GM19468 (cell line): ENCODE results near the gene LMO1.

ENCODE experiments used
- ATAC-seq: cut with Tn5 transposase; IDR thresholded peaks from one replicate; pipeline ENCODE4 v1.9.1; 2021; ENCODE audit warnings: mild to moderate bottlenecking, moderate library complexity, moderate number of reproducible peaks; ENCODE audit not compliant: unreplicated experiment; ENCODE audit errors: extremely low read depth

LMO1 gene

DNA sequence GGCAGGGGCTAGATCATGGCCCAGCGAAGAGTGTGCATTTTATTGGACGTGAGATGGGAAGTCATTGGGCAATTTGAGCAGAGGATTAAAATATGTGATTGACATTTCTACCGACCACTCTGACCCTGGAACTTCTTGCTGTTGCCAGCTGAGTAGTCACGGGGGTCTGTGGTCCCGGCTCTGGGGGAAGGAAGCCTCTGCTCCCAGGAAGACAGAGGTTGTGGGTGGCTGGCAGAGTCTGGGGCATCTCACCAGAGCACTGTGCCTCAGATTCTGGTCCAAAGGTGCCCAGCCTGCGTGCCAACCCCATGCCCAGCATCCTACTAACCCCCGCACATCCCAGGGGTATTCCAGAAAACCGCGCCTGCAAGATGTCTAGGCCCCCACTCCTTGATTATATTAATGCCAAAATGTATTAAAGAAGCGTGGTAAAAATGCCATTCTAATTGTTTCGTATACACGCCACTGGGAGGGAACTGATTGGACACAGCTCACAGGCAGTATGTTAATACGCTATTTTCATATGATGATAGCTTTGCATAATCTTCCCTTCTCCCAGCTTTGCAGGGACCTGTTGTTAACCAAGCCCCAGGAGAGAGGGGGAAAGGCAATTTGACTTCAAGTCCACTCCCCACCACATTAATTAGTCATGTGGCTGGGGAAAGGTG lies 25.3 kb upstream of the LMO1 start:
- no peak for ATAC-seq

DNA sequence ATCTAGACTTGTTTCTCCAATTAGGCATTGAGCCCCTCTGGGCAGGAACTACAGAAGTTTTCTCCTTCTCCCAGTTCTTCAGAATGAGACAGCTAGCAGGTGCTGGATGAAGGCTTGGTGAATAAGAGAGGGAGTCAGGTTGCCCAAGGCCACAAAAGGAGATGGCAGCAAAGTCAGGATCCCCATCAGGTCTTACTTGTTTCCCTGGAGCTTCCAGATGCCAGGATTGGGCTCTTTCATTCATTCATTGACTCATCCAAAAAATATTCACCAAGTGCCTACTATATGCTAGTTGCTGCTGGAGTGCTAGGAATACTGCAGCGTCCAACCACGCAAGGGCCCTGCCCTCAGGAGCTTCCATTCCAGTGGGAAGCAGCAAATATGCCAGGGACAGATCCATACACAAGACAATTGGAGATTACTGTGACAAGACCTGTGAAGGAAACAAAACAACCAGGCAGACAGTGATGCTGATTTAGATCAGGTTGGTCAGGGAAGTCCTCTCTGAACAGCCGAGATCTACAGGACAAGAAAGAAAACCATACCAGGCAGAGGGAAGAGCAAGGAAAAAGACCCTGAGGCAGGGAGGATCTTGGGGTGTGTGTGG lies 24.6 kb upstream of the LMO1 start:
- ATAC-seq: no peak

DNA sequence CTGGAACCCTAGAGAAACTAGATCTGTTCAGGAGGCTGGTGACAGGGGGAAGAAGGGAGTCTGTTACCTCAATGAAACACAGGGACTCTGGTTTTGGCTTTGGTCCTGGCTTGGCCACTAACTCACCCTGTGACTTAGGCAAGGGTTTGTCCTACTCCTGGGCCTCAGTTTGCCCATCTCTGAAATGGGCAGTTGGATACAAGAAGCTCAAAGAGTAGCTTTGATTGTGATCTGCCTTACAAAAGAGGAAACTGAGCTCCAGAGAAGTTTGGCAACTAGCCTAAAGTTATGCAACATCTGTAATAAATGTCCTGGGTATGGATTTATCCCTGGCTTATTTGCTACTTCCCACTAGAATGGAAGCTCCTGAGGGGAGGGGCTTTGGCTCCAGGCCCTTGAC lies 24.0 kb upstream of the LMO1 start:
- no peak for ATAC-seq

DNA sequence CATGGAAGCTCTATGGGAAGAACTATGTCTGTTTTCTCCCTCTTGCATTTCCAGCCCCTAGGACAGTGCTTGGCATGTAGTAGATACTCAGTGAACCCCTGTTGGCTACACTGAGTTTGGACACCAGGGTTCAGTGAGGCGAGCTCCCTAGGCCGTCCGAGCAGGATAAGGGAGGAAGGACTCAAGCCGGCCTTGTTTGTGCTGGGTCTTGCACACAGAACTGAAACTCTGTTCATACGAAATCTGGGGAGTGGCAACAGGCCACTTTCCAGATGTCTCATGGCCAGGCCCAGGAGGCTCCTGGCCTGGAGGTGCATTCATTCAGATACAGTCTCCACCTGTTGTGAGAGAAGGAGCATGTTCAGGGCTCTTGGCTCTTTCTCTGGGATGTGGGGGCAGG lies 23.6 kb upstream of the LMO1 start:
- ATAC-seq: no peak

DNA sequence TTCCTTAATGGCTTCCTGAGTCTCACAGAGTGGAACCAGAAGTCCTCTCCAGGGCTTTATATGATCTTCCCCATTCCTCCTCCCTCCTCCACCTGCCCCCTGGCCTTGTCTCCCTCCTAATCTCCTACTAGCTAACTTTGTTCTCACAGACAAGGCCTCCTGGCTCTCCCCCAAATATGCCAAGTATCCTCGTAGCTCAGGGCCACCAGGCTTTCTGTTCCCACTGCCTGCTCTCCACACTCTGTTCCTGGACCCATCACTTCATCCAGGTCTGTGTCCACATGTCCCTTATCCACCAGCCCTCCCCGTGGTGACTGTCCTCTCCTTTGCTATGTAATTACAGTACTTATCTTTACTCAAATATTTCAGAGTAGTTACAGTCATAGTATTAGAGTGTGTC lies 23.2 kb upstream of the LMO1 start:
- no peak for ATAC-seq

DNA sequence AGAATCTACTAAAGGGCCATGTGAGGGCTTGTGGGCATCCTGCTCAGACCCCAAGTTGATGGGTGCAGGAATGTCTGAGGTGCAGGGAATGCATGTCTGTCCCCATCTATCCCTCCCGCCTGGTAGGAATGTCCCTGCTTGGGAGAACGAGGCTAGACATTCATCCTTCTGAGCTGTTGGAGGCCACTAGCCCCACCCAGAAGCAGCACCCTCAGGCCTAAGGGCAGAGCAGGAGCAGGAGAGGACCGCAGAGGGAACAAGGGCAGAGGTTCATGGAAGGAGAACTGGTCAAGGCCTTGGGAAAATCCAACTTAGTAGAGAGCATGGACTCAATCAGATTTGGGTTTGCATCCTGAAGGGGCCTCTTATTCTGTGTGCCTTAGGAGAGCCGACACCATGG lies 22.1 kb upstream of the LMO1 start:
- ATAC-seq: no peak

DNA sequence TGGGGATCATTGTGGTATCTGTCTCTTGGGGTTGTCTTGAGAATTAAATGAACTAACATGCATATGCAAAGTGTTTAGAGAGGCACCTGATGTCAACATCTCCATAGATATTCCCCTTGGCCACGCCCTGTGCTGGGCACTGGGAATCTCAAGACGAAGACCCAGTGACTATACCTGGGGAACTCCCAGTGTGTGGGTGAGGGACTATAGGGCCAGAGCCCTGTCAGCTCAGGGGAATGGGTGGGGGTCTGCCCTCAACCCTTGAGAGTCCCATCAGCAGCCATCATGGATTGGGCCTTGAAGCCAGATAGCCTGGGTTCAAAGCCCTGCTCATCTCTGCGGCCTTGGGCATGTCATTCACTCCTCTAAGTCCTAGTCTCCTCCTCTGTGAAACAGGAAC lies 21.6 kb upstream of the LMO1 start:
- ATAC-seq: no peak

DNA sequence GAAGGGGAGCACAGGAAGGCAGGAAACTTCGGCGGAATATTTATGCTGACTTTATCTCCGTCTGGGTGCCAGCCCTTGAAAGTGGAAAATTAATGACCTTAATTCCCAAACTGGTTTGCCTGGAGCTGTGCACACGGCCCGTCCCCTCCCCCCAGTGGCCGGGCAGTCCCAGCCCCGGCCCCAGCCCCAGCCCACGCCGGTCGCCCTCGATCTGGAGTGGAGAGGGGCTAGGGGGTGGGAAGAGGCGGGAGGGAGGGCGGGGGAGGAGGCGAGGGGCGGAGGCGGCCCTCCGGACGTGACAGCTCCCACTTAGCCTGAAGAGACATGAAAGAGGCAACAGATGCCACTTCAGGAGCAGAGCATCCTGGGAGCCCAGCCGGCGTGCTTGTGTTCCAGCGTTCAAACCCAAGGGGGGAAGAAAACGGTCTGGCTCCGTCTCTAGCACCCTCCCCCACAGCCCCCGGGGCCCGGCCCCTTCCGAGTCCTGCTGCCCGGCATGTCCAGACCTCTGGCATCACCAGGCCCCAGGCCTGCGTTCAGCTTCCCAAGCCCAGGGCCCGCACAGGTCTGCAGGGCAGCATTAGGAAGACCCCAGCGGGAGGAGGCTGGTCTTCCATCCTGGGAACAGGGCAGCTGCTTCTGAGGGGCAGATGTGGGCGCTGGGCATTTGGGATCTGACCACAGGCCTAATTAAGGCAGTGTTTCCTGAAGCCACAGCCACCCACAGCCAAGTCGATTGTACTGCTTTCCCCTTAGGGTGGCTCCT lies 20.0 kb upstream of the LMO1 start:
- no peak for ATAC-seq

DNA sequence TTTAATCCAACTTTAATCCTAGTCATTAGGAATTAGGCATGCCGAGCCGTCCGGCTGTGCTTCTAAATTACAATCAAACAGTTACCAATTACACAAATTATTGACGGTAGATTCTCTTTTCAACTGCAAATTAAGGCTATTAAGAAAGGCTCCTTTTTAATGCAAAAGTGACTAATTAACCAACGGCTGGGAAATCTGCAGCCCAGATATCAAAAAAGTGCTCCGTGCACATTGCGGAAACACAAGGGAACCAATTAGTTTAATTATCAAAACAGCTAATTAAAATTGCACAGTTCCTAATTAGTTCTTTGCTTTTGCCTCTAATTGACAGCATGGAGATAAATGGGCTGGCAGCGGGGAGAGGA lies 19.4 kb upstream of the LMO1 start:
- no peak for ATAC-seq

DNA sequence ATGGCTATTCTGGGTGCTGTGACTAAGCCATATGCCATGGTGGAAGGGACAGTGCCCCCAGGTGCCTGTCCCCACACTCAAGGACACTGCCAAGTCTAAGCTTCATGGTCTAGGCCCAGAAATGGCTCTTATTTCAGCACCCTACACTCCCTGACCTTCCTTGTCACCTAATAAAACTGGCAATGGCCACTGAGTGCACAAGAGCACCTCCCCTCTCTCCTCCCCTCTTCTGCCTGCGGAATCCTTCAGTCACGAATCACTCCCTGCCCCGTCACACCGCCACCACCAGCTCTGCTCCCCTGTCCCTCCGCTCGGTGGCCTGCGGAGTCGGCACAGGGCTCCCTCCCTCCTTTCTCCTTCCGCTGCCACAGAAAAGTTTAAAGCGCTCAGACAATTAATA lies 19.0 kb upstream of the LMO1 start:
- no peak for ATAC-seq

DNA sequence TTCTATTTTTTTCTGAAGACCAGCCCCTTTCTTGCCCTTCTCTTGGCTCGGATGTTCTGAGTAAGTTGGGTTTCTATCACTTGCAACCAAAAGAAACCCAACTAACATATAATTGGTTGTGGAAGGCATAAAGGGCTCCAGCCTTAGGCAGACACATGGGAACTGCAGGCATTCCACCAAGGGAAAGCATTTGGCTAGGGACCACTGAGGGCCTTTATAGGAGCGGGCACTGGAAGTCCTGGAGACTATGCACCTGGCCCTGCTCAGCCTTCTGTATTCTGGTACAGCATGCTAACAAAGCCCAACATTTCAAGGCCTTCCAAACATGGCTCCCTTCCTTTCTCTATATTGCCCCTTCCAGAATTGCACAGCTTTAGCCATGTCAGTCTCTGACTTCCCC lies 17.6 kb upstream of the LMO1 start:
- no peak for ATAC-seq

DNA sequence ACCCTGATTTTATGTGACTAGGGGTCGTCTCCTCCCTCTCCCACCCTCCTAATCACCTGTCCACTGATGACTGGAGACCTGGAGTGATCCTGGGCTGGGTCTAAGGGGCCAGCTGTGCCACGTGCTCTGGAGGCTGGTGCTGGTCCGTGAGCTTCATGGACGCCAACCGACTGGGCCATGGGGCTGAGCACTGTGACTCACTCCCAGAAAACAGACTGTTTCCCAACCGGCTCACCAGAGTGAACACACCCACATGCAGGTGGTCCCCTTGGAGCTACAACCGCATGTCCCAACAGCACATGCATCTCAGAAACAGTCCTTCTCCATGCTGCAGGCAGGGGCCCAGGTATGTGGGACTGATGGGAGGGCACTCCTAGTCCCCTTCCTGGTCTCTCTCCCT lies 14.0 kb upstream of the LMO1 start:
- no peak for ATAC-seq

DNA sequence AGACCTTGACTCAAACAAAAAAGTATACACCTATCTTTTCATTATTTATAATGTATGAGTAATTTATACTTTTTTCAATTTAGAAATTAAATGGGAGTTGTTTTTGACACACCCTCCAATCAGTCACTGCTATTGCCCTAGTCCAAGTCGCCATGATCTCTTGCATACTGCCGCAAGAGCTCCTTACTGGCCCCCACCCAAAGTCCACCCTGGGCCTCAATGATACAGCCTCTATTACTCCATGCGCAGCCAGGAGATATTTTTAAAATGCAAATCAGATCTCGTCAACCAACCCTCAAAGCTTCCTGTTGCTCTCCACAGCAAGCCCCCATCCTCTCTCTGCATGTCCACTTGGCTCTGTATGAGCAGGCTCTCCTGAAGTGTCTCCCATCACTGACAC lies 12.8 kb upstream of the LMO1 start:
- ATAC-seq: no peak

DNA sequence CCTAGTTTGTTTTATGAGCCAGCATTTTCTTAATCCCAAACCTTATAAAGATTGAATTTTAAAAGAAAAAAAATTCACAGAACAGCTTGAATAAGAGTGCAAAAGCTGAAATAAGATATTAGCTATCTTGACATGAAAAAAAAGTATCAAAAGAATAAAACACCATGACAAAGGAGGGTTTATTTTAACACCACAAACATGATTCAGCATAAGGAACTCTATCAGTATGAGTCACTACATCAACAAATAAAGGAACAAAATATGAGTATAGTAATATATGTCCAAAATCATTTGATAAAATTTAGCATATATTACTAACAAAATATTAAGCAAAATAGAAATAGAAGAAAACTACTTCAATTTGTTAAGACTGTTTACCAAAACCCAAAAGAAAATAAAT lies 9.6 kb upstream of the LMO1 start:
- ATAC-seq: no peak

DNA sequence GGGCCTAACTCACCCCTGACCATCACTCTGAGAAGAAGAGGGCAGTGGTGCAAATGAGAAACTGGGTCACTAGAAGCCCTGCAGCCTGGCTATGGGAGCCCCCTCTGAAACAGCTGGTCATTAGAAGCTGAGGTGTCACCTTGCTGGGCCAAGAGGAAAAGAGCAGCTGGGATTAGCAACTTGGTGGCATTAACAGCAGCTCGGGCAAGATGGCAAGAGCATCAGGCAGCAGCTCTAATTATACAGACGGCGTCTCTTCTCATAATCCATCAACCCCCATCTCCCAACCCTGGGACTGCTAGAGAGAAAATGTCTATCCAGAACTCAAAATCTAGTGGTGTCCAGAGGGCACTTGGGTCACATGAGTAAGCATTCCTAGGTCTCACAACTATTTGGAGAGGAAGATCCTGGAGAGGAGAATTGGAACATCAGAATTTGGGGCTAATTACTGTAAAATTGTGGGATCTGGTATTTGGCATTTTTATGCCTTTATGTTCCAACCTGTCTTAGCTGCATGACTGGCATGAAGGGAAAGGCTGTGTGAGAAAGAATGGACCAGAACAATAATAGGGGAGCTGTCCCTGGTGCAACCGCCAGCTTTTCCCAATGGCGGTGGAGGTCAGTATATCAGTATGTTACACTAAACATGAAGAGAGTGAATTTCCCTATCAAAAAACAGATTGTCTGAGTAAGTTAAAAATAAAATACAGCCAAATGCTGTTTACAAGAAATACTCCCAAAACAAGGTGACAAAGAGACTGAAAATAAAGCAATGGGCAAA lies 7.6 kb upstream of the LMO1 start:
- no peak for ATAC-seq

DNA sequence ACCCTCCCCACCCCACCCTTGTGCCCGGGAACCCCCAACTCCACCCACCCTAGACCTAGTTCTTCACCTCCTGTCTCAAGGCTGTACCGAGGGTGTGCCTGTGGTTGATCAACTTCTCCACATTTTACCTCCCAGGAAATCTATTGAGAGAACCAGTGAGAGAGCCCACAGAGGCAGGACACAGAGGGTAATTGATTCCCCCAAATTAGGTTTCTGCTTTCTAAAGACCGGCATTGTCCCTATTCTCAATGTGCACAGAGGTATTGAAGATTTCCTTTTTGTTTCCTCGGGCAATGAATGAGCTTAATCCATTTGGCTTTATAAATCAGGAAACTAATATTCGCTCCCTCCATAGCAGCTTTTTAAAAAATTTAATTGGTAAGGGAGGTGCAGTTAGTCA lies 6.0 kb upstream of the LMO1 start:
- no peak for ATAC-seq

DNA sequence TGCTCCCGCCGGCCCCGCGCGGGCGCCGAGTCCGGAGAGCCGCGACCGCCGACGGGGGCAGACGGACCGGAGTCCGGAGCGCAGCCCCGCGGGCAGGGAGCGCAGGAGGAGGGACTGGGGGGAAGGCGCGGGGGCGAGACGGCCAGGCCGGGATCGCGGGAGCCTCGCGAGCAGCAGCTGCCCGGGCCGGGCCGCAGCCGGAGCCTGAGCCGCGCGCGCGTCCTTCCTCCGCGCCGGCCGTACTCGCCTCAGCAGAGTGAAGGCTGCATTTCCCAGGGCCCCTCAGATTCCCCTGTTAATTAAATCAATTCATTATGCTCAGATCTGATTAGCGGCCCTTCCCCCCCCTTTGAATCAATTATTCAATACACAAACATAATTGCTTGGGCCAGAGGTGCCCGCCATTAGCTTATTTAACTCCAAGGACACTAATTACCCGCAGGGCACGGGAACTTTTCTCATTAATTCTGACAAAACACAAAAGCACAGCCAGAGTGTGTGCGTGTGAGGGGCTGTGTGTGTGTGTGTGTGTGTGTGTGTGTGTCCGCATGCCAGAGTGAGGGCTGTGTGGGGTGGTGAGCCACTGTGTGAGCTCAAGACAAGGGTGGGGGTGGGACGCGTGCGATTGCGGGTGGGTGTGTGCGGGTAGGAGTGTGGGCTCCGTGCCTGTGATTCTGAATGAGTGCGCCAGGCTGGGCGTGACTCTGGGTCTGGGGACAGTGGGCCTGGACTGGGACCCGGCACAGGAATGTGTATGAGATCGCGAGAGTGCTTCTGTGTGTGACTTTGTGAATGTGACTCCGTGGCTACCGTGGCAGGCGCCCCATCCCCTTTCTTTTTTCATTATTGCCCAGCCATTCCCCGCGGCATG lies 5.1 kb upstream of the LMO1 start:
- no peak for ATAC-seq

DNA sequence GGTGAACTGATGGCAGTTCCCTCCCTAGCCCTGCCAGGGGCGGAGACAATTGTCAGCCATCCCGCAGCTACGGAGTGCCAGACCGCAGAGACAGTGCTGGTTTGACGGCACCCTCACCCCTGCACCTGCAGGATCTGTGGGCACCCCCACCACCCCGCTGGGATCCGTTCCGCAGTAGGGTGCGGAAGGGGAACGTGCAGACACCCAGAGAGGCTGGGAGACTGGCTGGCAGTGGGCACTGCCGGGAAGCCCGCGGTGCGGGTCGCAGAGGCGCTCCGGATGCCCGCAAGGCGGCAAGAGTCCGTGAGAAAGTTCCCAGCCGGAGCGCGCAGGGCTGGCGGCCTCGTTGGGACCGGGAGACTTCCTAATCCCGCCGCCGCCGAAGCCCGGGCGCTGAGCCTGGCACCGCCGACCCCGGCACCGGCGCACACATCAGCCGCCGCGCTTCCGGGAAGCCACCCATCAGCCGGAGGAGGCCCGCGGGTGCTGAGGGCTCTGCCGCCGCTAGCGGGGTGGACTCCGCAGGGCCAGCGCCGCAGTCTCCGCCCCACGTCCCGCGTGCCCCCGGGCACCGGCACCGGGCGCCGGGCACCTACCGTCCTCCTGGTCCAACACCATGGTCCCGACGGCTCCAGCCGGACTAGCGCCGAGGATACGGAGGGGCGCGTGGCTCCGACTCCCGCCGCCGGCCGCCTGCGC lies 4.3 kb upstream of the LMO1 start:
- ATAC-seq: no peak

DNA sequence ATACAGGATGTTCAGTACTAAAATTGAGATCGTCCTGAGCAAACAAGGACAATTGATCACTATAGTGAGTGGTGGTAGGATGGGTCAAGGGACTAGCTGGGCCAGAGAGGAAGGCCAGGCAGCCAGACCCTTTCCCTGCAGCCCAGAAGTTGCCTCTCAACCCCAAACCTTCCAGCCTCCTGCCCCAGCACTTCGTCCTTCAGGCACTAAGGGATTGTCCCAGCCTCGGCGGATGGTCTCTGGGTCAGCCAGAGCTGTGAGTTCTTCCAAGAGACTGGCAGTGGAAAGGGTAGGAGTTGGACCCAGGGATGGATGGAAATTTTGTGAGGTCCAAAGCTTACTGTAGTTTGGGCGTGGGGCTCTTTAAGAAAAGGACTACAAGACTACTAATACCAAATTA lies 3.6 kb upstream of the LMO1 start:
- ATAC-seq: no peak
